HG02970 (cell line): ENCODE results near the gene VKORC1L1.

Experiments
- ATAC-seq: cut with Tn5 transposase; IDR thresholded peaks from one replicate; pipeline ENCODE4 v1.9.1; 2021; ENCODE audit warnings: mild to moderate bottlenecking, moderate library complexity, moderate number of reproducible peaks; ENCODE audit not compliant: unreplicated experiment, low FRiP score

The VKORC1L1 gene

GRCh38 chr7:66007232-66007631, 134.4 kb downstream of the VKORC1L1 start:
- no peak for ATAC-seq
